ENCODE measurements around the gene IGSF21. TPM values are rescaled to one million over a fixed set of nuclear protein-coding genes. Genes with fewer than 3 reads are reported as not detected.

The IGSF21 gene
- total and polyA plus RNA-seq, 12 donors, result 0.18 to 16.4 (median 7.0) TPM

- no peaks in the 10 kb centered on the region for H3K27me3 ChIP-seq
- intact Hi-C loops (cut with DNase I), result no loop called here
- H3K36me3 ChIP-seq (replicated peaks in 1 of 2), result no peaks in the 10 kb centered on the region
- no peaks in the 10 kb centered on the region for H3K4me1 ChIP-seq (replicated peaks in 1 of 2)
- WGBS, 4 donors, result 12 to 33% (median 26%) methylated on average over 7 of the region's 7 CpGs
- peak in 1 of 7 donors; percentile 54 for DNase-seq
- H3K27ac ChIP-seq, result no peak overlapping the region
- no peak for TF ChIP-seq POLR2A (IDR thresholded peaks at IDR 0.05)
- TF ChIP-seq CTCF (IDR thresholded peaks at IDR 0.05), result no peak
- H3K9me3 ChIP-seq (replicated peaks in 1 of 3), result no peaks in the 10 kb centered on the region
- H3K4me3 ChIP-seq, result no peak overlapping the region
These were observed 181.1 kb downstream of the IGSF21 start for GRCh38 chr1:18288722-18289121.

GRCh38 chr1:18289597-18289996, 182.0 kb downstream of the IGSF21 start:
- DNase-seq, result no peak

GRCh38 chr1:18290740-18291412, 183.3 kb downstream of the IGSF21 start:
- intact Hi-C loops (cut with DNase I), result no loop called here
- H3K27ac ChIP-seq, result no peak overlapping the region
- H3K4me1 ChIP-seq (replicated peaks in 1 of 2), result no peaks in the 10 kb centered on the region
- WGBS, 4 donors, result 68 to 78% (median 76%) methylated on average over 14 to 27 of the region's 27 CpGs
- TF ChIP-seq CTCF (IDR thresholded peaks at IDR 0.05), result no peak
- no peaks in the 10 kb centered on the region for H3K36me3 ChIP-seq (replicated peaks in 1 of 2)
- H3K4me3 ChIP-seq, result no peak overlapping the region
- DNase-seq, result no peak
- H3K9me3 ChIP-seq (replicated peaks in 1 of 3), result no peaks in the 10 kb centered on the region
- H3K27me3 ChIP-seq, result no peaks in the 10 kb centered on the region

More at GRCh38 chr1:18289597-18289996, 182.0 kb downstream of the IGSF21 start:
- H3K4me3 ChIP-seq, result no peak overlapping the region
- no peaks in the 10 kb centered on the region for H3K9me3 ChIP-seq (replicated peaks in 1 of 3)
- no peak overlapping the region for H3K27ac ChIP-seq
- H3K4me1 ChIP-seq (replicated peaks in 1 of 2), result no peaks in the 10 kb centered on the region
- WGBS, 4 donors, result 75 to 86% (median 82%) methylated on average over 2 of the region's 2 CpGs
- H3K27me3 ChIP-seq, result no peaks in the 10 kb centered on the region
- TF ChIP-seq CTCF (IDR thresholded peaks at IDR 0.05) (no peak), POLR2A (IDR thresholded peaks at IDR 0.05) (no peak)
- H3K36me3 ChIP-seq (replicated peaks in 1 of 2), result no peaks in the 10 kb centered on the region
- intact Hi-C loops (cut with DNase I), result no loop called here

GRCh38 chr1:18292531-18292930, 184.9 kb downstream of the IGSF21 start:
- H3K27ac ChIP-seq, result no peak overlapping the region
- no peaks in the 10 kb centered on the region for H3K9me3 ChIP-seq (replicated peaks in 1 of 3)
- H3K36me3 ChIP-seq (replicated peaks in 1 of 2), result no peaks in the 10 kb centered on the region
- intact Hi-C loops (cut with DNase I), result no loop called here
- no peak for DNase-seq
- WGBS, 4 donors, result 85 to 93% (median 88%) methylated on average over 7 of the region's 7 CpGs
- TF ChIP-seq POLR2A (IDR thresholded peaks at IDR 0.05) (no peak), CTCF (IDR thresholded peaks at IDR 0.05) (no peak)
- no peaks in the 10 kb centered on the region for H3K27me3 ChIP-seq
- H3K4me1 ChIP-seq (replicated peaks in 1 of 2), result no peaks in the 10 kb centered on the region
- no peak overlapping the region for H3K4me3 ChIP-seq
